Cardiac muscle cell (in vitro differentiated cells and primary cell): ENCODE results near the gene ADAMTSL1. TPM values are rescaled to one million over a fixed set of nuclear protein-coding genes. Genes with fewer than 3 reads are reported as not detected.

ENCODE experiments used
- DNase-seq, 2 donors: peaks; one replicate each; pipeline versions ENCODE4 v3.0.0 to v3.0.0-alpha.2; 2010 to 2017; ENCODE audit warnings: low read depth in 1 of 2, low spot score in 1 of 2
- H3K27ac ChIP-seq: fragments of 200-600 bp; sonication (generic); 2 replicates; pipeline ENCODE4 v1.5.1; 2016
- H3K27me3 ChIP-seq: fragments of 200-600 bp; sonication (generic); 2 replicates; pipeline ENCODE4 v1.6.0; 2016; ENCODE audit warnings: control low read depth
- H3K36me3 ChIP-seq: fragments of 200-600 bp; sonication (generic); 2 replicates; pipeline ENCODE4 v1.5.1; 2016; ENCODE audit warnings: control low read depth
- H3K4me1 ChIP-seq: fragments of 200-600 bp; sonication (generic); 2 replicates; pipeline ENCODE4 v1.8.1; 2017; ENCODE audit warnings: low read depth, mild to moderate bottlenecking, mixed run types
- H3K4me3 ChIP-seq: fragments of 200-600 bp; sonication (generic); 2 replicates; pipeline ENCODE4 v1.5.1; 2016; ENCODE audit warnings: mild to moderate bottlenecking
- H3K9me3 ChIP-seq: fragments of 200-600 bp; sonication (generic); 2 replicates; pipeline ENCODE4 v1.5.1; 2017; ENCODE audit warnings: low read depth, mild to moderate bottlenecking, control low read depth
- polyA plus RNA-seq: library from polyadenylated mRNA; unstranded; fragments of >200 nt; fragmentation: Nextera tagmentation; extraction: Ambion mirVana; gene quantifications from 2 replicates; pipeline ENCODE4 v1.2.1, GENCODE V29; 2016
- total RNA-seq: library from RNA; depleted of rRNA; stranded (reverse); fragments of >200 nt; gene quantifications from 2 replicates; pipeline ENCODE4 v1.2.3, GENCODE V29; 2016
- TF ChIP-seq, protein P1 (sequence below): IDR thresholded peaks from 2 replicates; pipeline ENCODE4 v1.5.1; 2012; ENCODE audit warnings: low read depth, mild to moderate bottlenecking, low read length

Gene ADAMTSL1
- total and polyA plus RNA-seq, 2 experiments from 2014 or later: 12.6 to 63.0 TPM

DNA sequence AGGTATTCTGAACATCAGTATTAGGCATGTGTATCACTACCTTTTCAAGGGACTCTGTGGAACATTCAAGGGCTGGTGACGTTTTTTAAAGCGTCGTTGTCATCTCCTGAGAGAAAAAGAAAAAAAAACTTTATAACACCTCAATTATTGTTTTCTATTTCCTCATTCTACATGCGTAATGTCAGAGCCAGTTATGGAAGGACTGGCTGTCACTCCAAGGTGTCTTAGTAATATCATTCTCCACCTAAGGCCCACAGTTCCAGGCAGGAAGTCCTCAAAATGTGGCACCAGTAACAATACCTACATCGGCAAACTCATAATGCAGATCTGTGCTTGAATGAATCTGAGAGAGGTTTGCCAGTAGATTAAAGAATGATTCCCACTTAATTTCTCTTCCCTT is 348.9 kb downstream of the ADAMTSL1 start:
- Histone ChIP-seq H3K9me3 (no peaks in the 10 kb centered on the region), H3K36me3 (no peaks in the 10 kb centered on the region)

DNA sequence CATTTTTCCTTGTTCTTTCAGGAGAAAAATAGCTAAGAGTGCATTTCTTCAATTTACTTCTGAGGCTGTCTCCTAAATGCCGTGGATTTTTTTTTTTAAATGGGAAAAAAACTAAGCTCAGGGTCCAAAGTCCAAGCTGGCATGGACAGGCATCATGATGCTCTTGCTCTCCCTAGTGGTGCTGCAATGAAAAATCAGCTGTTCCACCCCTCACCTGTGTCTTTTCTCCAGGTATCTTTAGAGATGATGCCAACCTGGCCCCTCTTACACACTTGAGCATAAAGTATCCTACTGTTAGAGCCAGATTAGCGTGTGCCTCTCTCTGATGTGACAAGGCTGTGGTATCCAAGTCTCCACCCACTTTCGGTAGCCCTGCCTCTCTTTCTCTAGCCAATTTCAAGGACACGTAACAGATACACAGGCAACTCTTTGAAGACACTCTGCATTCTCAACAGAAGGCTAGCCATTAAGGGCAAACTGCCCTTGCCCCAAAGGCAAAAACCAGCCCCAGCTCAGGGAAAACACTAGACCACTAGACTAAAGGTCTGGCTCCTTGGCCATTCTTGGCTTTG is 350.2 kb downstream of the ADAMTSL1 start:
- Histone ChIP-seq H3K4me1 (peaks cover 15% of the 10 kb centered on the region), H3K4me3 (no peak overlapping the region), H3K27me3 (no peaks in the 10 kb centered on the region), H3K9me3 (no peaks in the 10 kb centered on the region), H3K27ac (no peak overlapping the region), H3K36me3 (no peaks in the 10 kb centered on the region)
- peak in 1 of 2 donors; percentile 35 for DNase-seq
- TF ChIP-seq, protein P1, sequence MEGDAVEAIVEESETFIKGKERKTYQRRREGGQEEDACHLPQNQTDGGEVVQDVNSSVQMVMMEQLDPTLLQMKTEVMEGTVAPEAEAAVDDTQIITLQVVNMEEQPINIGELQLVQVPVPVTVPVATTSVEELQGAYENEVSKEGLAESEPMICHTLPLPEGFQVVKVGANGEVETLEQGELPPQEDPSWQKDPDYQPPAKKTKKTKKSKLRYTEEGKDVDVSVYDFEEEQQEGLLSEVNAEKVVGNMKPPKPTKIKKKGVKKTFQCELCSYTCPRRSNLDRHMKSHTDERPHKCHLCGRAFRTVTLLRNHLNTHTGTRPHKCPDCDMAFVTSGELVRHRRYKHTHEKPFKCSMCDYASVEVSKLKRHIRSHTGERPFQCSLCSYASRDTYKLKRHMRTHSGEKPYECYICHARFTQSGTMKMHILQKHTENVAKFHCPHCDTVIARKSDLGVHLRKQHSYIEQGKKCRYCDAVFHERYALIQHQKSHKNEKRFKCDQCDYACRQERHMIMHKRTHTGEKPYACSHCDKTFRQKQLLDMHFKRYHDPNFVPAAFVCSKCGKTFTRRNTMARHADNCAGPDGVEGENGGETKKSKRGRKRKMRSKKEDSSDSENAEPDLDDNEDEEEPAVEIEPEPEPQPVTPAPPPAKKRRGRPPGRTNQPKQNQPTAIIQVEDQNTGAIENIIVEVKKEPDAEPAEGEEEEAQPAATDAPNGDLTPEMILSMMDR: peak; percentile 44

More for the DNA sequence above, 348.9 kb downstream of the ADAMTSL1 start:
- Histone ChIP-seq H3K4me3 (no peak overlapping the region), H3K27me3 (no peaks in the 10 kb centered on the region), H3K27ac (no peak overlapping the region), H3K4me1 (peaks cover 15% of the 10 kb centered on the region)
- no peak for DNase-seq
- TF ChIP-seq, protein P1: no peak

DNA sequence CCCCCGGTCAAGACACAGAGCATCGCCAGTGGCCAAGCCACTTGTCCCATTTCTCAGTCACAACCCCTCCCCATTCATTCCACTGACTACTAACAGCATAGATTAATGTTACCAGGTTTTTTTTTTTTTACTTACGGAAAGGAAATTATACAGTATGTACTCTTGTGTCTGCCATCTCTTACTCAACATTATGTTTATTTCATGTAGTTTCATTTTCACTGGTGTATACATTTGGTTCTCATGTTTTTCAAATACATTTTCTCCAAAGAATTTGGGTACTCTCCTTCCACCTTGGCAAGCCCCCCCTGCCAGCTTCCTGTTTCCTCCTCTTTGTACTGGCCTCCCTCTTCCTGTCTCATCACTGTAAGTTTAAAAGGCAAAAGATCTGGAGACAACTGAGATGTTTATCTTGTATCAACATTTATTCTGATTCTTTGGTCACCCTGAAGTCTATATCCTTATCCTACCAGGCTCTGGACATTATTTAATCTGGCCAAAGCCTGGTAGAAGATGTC is 351.8 kb downstream of the ADAMTSL1 start:
- TF ChIP-seq, protein P1: no peak
- Histone ChIP-seq H3K36me3 (no peaks in the 10 kb centered on the region), H3K9me3 (no peaks in the 10 kb centered on the region), H3K4me3 (no peak overlapping the region), H3K27ac (no peak overlapping the region), H3K27me3 (no peaks in the 10 kb centered on the region), H3K4me1 (peaks cover 15% of the 10 kb centered on the region)
- no peak for DNase-seq

DNA sequence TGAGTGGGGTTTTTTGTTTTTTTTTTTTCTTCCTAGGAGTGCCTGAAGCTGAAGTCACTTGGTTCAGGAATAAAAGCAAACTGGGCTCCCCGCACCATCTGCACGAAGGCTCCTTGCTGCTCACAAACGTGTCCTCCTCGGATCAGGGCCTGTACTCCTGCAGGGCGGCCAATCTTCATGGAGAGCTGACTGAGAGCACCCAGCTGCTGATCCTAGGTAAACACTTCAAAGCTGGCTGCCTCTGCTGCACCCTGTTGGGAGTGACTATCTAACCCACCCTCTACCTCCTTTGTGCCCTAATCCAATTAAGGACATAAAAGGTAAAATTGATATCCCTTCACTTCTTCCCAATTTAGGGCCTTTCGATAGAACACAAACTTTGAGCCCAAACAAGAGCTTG is 352.3 kb downstream of the ADAMTSL1 start:
- TF ChIP-seq, protein P1: no peak

DNA sequence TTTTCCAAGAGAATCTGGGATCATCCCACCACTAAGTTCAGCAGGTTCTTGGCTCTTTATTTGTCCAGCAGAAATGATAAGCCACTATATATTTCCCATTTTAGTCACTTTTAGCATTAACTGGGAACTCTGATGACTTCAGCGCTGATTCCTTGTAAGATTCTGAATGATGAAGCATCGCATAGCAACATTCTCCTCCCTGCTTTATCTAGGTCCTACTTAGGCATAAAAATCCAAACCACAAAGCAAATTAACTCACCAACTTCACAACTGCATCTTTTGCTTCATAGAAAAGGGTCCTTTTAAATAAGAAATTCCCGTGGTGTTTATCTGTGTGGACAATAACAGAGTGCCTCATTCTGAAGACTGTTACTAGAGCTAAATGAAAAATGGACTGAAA is 355.1 kb downstream of the ADAMTSL1 start:
- Histone ChIP-seq H3K27me3 (no peaks in the 10 kb centered on the region), H3K4me3 (no peak overlapping the region), H3K4me1 (peaks cover 10% of the 10 kb centered on the region), H3K36me3 (no peaks in the 10 kb centered on the region), H3K9me3 (no peaks in the 10 kb centered on the region), H3K27ac (no peak overlapping the region)
- TF ChIP-seq, protein P1: no peak
- no peak for DNase-seq

More for the DNA sequence above, 352.3 kb downstream of the ADAMTSL1 start:
- no peak overlapping the region for H3K27ac ChIP-seq
- H3K9me3 ChIP-seq: no peaks in the 10 kb centered on the region
- H3K4me3 ChIP-seq: no peak overlapping the region
- H3K27me3 ChIP-seq: no peaks in the 10 kb centered on the region
- no peak for DNase-seq
- peaks cover 15% of the 10 kb centered on the region for H3K4me1 ChIP-seq
- no peaks in the 10 kb centered on the region for H3K36me3 ChIP-seq
